HG02840 (cell line): ENCODE measurements around the gene NDUFS7.

Experiments
- ATAC-seq: cut with Tn5 transposase; IDR thresholded peaks from one replicate; pipeline ENCODE4 v1.9.1; 2021; ENCODE audit warnings: mild to moderate bottlenecking, moderate library complexity, moderate number of reproducible peaks; ENCODE audit not compliant: unreplicated experiment, low FRiP score

Gene NDUFS7

DNA sequence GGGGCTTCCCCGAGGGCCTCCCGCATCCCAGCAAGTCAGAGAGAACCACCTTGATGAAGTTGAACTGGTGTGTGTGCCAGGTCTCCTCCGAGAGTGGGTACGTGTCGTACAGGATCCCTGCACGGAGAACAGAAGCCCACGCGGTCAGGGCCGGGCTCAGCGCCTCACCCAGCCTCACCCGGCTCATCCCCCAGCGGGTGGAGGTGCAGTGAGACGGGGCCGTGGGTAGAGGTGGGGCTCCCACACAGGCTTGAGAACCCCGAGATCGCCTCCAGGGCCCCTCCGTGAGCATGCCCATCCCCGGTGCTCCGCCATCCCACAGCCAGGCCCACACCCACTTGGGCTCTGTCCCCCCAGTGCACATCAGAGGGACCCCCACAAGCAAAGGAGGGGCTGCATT is 15.4 kb downstream of the NDUFS7 start:
- no peak for ATAC-seq

DNA sequence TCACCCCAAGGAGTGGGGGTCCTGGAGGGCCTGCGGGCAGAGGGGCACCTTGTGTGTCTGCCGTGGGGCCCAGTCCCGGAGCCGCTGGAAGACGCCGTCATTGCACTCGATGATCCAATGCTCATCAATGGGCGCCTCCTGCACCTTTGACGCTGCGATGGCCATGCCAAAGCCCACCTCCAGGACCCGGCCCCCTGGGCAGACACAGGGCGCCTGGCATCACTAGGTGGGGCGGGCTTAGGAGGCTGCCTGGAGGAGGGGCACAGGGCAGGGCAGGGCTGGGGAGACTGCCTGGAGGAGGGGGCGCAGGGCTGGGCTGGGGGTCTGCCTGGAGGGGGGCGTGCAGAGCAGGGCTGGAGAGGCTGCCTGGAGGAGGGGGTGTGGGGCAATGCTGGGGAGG is 16.0 kb downstream of the NDUFS7 start:
- ATAC-seq, result no peak

GRCh38 chr19:1400281-1401137 is 16.8 kb downstream of the NDUFS7 start:
- no peak for ATAC-seq

DNA sequence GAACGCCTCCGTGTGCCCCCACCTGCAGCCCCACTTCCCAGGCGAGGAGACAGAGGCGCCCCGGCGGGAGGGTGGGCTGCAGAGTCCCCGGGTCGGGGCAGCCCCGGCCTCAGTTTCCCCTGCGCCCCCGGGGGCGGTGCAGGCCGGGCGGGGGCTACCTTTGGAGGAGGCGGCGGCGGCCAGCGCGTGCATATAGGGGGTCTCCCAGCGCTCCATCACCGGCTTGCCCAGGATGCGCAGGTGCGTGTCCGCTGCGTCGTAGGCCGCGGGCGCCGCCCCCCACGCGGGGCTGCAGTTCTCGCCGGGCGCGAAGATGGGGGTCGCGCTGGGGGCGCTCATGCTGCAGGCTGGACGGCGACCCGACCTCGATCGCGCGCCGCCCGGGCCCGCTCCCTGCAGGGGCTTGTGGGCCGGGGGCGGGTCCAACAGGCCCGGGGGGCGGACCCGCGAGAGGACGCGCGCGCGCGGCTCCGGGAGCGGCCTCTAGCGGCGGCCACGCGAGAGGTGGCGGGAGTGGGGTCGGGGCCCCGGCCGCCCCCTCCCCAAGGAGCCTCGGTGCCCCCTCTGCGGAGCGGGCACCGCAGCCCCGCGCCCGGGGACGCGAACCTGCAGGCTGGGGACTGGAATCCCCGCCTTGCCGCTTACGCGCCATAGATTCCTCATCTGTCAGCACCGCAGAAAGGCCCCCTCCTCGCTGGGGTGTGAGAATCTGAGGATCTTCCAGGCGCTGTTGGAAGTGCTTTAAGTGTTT is 17.6 kb downstream of the NDUFS7 start, which contains the start of gene GAMT:
TSS of gene GAMT (minus strand) at position 405 of the 751 bp plus-strand sequence. CDS start at position 339, 66 bp downstream.
- no peak for ATAC-seq

DNA sequence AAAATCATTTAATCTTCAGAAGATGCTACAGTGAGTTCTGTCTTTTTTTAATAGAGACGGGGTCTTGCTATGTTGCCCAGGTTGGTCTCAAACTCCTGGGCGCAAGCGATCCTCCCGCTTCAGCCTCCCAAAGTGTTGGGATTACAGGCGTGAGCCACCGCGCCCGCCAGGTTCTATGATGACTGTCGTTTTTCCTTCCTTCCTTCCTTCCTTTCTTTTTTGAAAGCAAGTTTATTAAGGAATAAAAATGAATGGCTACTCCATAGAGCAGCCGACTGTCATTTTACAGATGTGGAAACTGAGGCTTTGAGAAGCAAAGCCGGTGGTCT is 18.1 kb downstream of the NDUFS7 start:
- ATAC-seq, result no peak

GRCh38 chr19:1402411-1403070 is 18.8 kb downstream of the NDUFS7 start:
- no peak for ATAC-seq

DNA sequence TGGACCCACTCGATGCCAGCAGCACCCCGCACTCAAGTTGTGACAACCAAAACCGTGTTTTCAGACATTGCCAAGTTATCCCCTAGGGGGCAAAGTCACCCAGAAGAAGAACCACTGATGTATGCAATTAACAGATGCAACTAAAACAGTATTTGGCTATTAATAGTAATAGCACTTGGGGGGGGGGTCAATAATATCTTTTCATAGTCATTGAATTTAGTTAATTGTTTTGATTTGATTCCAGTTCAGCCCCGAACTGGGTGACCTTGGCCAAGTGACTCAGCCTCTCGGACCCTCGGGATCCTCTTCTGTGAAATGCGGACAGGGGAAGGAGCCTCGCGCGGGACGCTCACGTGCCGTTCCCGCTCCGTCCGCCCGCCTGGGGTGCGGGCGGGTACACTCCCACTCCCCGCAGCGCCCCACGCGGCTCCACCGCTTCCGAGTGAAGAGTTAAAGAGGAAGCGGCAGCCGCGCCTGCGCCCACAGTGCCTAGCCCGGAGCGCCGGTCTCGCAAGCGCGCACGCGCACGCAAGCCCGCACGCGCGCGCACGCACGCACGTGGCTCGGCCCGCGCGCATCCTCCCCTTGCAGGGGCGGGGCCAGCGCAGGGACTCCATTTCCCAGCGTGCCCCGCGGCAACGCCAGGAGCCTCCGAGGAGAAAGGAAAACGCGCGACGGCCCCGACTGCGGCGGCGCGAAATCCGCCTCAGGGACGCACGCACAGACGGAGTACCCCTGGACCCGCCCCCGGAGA is 23.2 kb downstream of the NDUFS7 start:
- peak; percentile 73 for ATAC-seq

- peak; percentile 34 for ATAC-seq
Measured at GRCh38 chr19:1407528-1408299, 24.0 kb downstream of the NDUFS7 start, which contains the start of gene DAZAP1. TSS of gene DAZAP1 (plus strand) at chr19:1407586. CDS start at chr19:1407774, 188 bp downstream.

GRCh38 chr19:1408300-1409203 is 24.8 kb downstream of the NDUFS7 start:
- no peak for ATAC-seq

GRCh38 chr19:1409204-1410005 is 25.7 kb downstream of the NDUFS7 start:
- ATAC-seq, result no peak

- no peak for ATAC-seq
Measured at GRCh38 chr19:1410136-1410786, 26.6 kb downstream of the NDUFS7 start.

- ATAC-seq, result no peak
Measured at GRCh38 chr19:1410789-1411188, 27.1 kb downstream of the NDUFS7 start.

DNA sequence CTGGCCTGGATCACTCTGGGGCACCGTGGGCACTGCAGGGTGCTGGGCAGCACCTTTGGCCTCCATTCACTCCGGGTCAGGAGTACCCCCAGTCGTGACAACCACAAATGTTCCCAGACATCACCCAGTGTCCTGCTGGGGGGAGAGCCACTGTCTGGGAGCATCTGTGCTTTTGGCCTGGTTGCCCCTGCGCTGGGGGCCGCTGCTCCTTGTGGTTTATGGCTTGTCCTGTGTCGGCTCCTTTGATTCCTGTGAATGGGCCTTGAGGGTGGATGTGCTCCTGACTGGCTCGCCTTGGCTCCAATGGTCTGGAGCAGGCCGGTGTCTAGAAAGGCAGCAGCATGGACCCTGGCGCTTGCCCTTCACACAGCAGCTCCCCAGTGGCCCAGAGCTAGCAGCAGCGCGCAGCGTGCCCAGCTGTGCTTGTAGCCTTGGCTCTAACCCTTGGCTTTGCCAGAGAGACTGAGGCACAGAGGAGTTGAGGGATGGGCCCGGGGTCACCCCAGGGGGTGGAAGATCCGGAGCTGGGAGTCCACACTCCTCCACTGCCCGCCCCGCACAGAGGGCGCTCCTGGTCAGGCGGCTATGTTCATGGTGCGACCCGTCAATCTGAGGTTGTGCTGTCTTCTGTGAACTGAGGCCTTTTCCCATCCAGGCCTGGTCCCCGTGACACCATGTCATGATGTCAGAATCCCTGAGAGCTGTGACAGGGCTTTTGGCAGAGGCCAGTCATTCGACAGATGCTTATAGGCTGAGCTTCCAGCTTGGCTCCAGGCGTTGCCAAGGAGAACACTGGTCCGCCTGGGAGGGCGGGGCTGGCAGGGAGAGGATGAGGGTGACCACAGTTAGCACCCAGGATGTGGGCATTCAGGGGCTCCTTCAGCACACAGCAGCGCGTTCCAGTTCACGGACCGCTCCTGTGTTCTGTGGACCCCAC is 27.8 kb downstream of the NDUFS7 start:
- no peak for ATAC-seq

DNA sequence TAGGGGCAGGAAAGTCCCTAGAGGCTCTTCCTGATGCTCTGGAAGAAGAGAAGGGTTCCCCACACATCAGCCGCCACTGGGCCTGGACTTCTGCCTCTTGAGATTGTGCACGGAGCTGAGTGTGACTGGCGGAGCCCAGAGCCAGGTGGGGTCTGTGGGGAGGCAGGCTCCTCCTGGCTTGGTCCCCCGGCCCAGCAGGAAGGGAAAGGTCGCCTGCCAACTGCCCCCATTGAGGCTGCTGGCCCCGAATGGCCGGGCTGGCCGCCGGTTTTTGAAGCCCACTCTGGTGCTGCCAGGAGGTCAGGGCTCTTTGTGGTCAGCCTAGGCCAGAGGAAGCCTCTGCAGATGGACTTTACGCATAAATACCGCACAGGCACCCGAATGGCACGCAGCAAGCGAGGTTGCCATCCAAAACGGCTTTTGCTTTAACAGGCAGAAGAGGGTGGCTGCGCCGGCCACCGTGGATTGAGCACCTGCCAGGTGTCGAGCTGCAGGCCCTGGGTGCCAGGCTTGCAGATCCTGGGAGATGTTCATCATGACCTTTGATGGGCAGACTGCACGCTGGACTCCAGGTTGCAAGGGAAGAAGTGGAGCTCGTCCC is 28.7 kb downstream of the NDUFS7 start:
- ATAC-seq, result no peak

GRCh38 chr19:1412995-1413800 is 29.5 kb downstream of the NDUFS7 start:
- no peak for ATAC-seq
